Stomach (tissue), 4 donors: ENCODE results near the gene CD247.

Source experiments
- CTCF ChIP-seq, 7 experiments: fragments of 450-650 bp in 4 of 7; fragments of 200-600 bp in 3 of 7; sonication (generic) in 3 of 7; IDR thresholded peaks; one replicate each; pipeline ENCODE4 v1.5.1; 2016 to 2019; ENCODE audit warnings: antibody characterized with exemption in 7 of 7, control low read depth in 2 of 7, mild to moderate bottlenecking in 1 of 7
- EP300 ChIP-seq: sonication (generic); formaldehyde crosslinking; IDR thresholded peaks from one replicate; pipeline ENCODE4 v1.6.1; 2017; ENCODE audit warnings: antibody characterized with exemption
- POLR2A ChIP-seq, 4 donors: fragments of 450-650 bp; IDR thresholded peaks; one replicate each; pipeline ENCODE4 v1.6.1; 2016; ENCODE audit warnings: antibody characterized with exemption in 4 of 4, control low read depth in 2 of 4, mild to moderate bottlenecking in 1 of 4, moderate library complexity in 1 of 4
- POLR2AphosphoS5 ChIP-seq, 3 donors: sonication (generic); formaldehyde crosslinking; IDR thresholded peaks; one replicate each; pipeline ENCODE4 v1.6.1; 2016; ENCODE audit warnings: antibody characterized with exemption in 3 of 3

DNA sequence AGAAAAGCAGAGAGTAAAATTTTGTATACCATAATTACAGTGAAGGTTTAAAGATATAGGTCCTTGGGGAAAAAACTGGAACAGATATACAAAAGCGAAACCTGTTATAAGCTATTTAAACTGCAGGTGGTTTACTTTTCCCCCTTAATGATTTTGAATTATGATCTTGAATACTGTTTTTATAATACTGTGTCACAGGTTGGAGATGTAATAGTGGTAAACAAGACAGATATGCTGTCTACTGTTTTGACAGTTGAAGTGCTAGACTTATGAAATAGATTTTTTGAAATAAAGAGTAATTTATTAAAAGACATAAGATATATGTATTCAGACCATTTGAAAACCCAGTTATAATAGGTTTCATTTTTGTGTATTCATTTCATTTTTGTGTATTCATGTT is 129.4 kb downstream of the CD247 start:
- TF ChIP-seq CTCF (IDR thresholded peaks at IDR 0.05) (no peak), POLR2A (IDR thresholded peaks at IDR 0.05) (no peak), POLR2AphosphoS5 (IDR thresholded peaks at IDR 0.05) (no peak), EP300 (no peak)
